IMR-90 (cell line): ENCODE measurements around the gene NCBP2L.

Experiments used
- BHLHE40 ChIP-seq: fragments of 150-350 bp; IDR thresholded peaks from 2 replicates; pipeline ENCODE4 v1.6.1; 2016; ENCODE audit warnings: mild to moderate bottlenecking, low read depth, low read length
- CEBPB ChIP-seq: IDR thresholded peaks from 2 replicates; pipeline ENCODE4 v1.6.1; 2012; ENCODE audit warnings: low read depth, low read length, improper control_type of control experiment
- CHD1 ChIP-seq: IDR thresholded peaks from 2 replicates; pipeline ENCODE4 v1.6.1; 2012; ENCODE audit warnings: low read depth, low read length, improper control_type of control experiment
- FOS ChIP-seq: fragments of 150-350 bp; IDR thresholded peaks from 2 replicates; pipeline ENCODE4 v1.6.1; 2016; ENCODE audit warnings: low read depth, low read length
- MAFK ChIP-seq: IDR thresholded peaks from 2 replicates; pipeline ENCODE4 v1.6.1; 2012; ENCODE audit warnings: low read depth, low read length, improper control_type of control experiment
- MAZ ChIP-seq: IDR thresholded peaks from 2 replicates; pipeline ENCODE4 v1.6.1; 2012; ENCODE audit warnings: low read depth, mild to moderate bottlenecking, low read length, improper control_type of control experiment, moderate library complexity, borderline replicate concordance
- MXI1 ChIP-seq: IDR thresholded peaks from 2 replicates; pipeline ENCODE4 v1.6.1; 2012; ENCODE audit warnings: low read depth, mild to moderate bottlenecking, low read length, moderate library complexity, borderline replicate concordance
- NFE2L2 ChIP-seq: fragments of 150-350 bp; IDR thresholded peaks from 2 replicates; pipeline ENCODE4 v1.6.1; 2016; ENCODE audit warnings: low read depth, mild to moderate bottlenecking, low read length
- POLR2A ChIP-seq: IDR thresholded peaks from 2 replicates; pipeline ENCODE4 v1.6.1; 2012; ENCODE audit warnings: mild to moderate bottlenecking, low read depth, low read length
- RAD21 ChIP-seq: IDR thresholded peaks from 2 replicates; pipeline ENCODE4 v1.6.1; 2012; ENCODE audit warnings: low read length, improper control_type of control experiment
- RCOR1 ChIP-seq: IDR thresholded peaks from 2 replicates; pipeline ENCODE4 v1.6.1; 2012; ENCODE audit warnings: mild to moderate bottlenecking, low read length, improper control_type of control experiment; ENCODE audit not compliant: insufficient replicate concordance
- RFX5 ChIP-seq: IDR thresholded peaks from 2 replicates; pipeline ENCODE4 v1.8.0; 2012; ENCODE audit warnings: low read depth, mild to moderate bottlenecking, low read length, moderate library complexity
- SMC3 ChIP-seq: fragments of 150-350 bp; IDR thresholded peaks from 2 replicates; pipeline ENCODE4 v1.6.1; 2016; ENCODE audit warnings: low read depth, mild to moderate bottlenecking, antibody characterized with exemption, low read length, moderate library complexity
- TF ChIP-seq, protein P1 (sequence below): conservative IDR thresholded peaks from 2 replicates; pipeline ENCODE4 v1.5.1; 2012; ENCODE audit warnings: mild to moderate bottlenecking, low read depth, low read length, improper control_type of control experiment

DNA sequence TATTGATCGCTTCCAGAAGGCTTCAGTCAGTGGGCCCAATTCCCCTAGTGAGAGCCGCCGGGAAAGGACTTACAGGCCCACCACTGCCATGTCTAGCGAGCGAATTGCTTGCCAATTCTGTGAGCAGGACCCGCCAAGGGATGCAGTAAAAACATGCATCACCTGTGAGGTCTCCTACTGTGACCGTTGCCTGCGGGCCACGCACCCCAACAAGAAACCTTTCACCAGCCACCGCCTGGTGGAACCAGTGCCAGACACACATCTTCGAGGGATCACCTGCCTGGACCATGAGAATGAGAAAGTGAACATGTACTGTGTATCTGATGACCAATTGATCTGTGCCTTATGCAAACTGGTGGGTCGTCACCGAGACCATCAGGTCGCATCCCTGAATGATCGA is 63.4 kb downstream of the NCBP2L start:
- TF ChIP-seq FOS (no peak), POLR2A (no peak), CEBPB (no peak), NFE2L2 (no peak), CHD1 (no peak), RFX5 (no peak), MXI1 (no peak), RCOR1 (no peak), MAZ (no peak), RAD21 (no peak), BHLHE40 (no peak), MAFK (no peak), SMC3 (no peak)
- TF ChIP-seq, protein P1, sequence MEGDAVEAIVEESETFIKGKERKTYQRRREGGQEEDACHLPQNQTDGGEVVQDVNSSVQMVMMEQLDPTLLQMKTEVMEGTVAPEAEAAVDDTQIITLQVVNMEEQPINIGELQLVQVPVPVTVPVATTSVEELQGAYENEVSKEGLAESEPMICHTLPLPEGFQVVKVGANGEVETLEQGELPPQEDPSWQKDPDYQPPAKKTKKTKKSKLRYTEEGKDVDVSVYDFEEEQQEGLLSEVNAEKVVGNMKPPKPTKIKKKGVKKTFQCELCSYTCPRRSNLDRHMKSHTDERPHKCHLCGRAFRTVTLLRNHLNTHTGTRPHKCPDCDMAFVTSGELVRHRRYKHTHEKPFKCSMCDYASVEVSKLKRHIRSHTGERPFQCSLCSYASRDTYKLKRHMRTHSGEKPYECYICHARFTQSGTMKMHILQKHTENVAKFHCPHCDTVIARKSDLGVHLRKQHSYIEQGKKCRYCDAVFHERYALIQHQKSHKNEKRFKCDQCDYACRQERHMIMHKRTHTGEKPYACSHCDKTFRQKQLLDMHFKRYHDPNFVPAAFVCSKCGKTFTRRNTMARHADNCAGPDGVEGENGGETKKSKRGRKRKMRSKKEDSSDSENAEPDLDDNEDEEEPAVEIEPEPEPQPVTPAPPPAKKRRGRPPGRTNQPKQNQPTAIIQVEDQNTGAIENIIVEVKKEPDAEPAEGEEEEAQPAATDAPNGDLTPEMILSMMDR = no peak
